Memory B cell (primary cell): ENCODE data around the gene FAM227A.
A peak's percentile ranks its signal among the peaks of the same experiment; 100 is the strongest.

Source experiments
- ATAC-seq: fragments of 150-1000 bp; cut with Tn5 transposase; 2 replicates; pipeline ENCODE4 v1.10.0; 2021; ENCODE audit warnings: low read depth, mild to moderate bottlenecking, moderate library complexity
- DNase-seq, 2 donors: peaks; one replicate each; pipeline ENCODE4 v3.0.0; 2022; ENCODE audit warnings: low spot score in 2 of 2
- H3K27ac Mint-ChIP-seq: one replicate; pipeline ENCODE4 v1.8.0; 2022; ENCODE audit warnings: mild to moderate bottlenecking, moderate library complexity, mixed read lengths
- H3K27me3 Mint-ChIP-seq: one replicate; pipeline ENCODE4 v1.8.0; 2022; ENCODE audit warnings: mixed read lengths
- H3K36me3 Mint-ChIP-seq: one replicate; pipeline ENCODE4 v1.8.0; 2022; ENCODE audit warnings: mild to moderate bottlenecking, mixed read lengths
- H3K4me1 Mint-ChIP-seq: one replicate; pipeline ENCODE4 v1.8.0; 2022; ENCODE audit warnings: mixed read lengths
- H3K4me3 Mint-ChIP-seq: one replicate; pipeline ENCODE4 v1.8.0; 2022; ENCODE audit warnings: mild to moderate bottlenecking, moderate library complexity, mixed read lengths
- H3K9me3 Mint-ChIP-seq: one replicate; pipeline ENCODE4 v1.8.0; 2022; ENCODE audit warnings: mixed read lengths

The FAM227A gene

DNA sequence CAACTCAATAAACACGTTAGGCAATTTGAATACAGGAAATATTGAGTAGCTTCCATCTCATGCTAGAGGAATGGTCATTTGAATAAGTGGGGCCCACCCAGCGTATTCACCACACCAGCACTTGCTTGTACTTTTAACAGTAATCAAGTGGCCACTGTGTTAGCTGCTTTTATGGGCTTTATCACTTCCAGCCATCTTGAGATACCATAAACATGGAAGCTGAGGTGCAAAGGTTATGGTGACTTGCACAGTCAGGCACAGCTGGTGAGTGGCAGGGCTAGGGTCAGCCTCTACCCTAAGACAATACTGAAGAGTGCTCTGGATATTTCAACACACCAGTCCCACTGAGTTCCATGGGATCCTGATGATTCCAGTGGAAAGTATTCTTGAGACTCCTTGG is 37.9 kb upstream of the FAM227A start:
- H3K4me1 Mint-ChIP-seq, result peaks cover 33% of the 10 kb centered on the region
- no peaks in the 10 kb centered on the region for H3K27me3 Mint-ChIP-seq
- peaks cover 12% of the 10 kb centered on the region for H3K36me3 Mint-ChIP-seq
- H3K4me3 Mint-ChIP-seq, result no peak overlapping the region
- H3K27ac Mint-ChIP-seq, result no peak overlapping the region
- DNase-seq (no peak), ATAC-seq (peak; percentile 41)
- H3K9me3 Mint-ChIP-seq, result no peaks in the 10 kb centered on the region

DNA sequence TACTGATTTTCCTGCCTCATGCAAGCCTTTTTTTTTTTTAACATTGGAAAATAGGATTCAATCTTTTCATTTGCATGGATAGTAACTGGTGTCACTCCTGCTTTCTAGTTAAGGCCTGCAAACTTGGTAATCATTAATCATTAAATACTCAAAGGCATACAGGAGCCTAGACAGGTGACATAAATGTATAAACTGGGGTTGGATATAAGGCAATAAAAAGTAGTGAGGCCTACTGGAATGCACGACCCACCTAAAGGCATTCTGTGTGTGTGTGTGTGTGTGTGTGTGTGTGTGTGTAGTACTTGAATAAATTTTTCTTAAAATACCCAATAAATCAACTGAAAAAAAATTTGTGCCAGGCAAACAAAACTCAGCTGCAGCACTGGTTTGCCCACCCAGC is 33.5 kb upstream of the FAM227A start:
- Mint-ChIP-seq H3K36me3 (peaks cover 9% of the 10 kb centered on the region), H3K4me1 (peaks cover 10% of the 10 kb centered on the region), H3K4me3 (no peak overlapping the region), H3K27ac (no peak overlapping the region), H3K27me3 (no peaks in the 10 kb centered on the region), H3K9me3 (no peaks in the 10 kb centered on the region)
- ATAC-seq, result no peak
- no peak for DNase-seq

DNA sequence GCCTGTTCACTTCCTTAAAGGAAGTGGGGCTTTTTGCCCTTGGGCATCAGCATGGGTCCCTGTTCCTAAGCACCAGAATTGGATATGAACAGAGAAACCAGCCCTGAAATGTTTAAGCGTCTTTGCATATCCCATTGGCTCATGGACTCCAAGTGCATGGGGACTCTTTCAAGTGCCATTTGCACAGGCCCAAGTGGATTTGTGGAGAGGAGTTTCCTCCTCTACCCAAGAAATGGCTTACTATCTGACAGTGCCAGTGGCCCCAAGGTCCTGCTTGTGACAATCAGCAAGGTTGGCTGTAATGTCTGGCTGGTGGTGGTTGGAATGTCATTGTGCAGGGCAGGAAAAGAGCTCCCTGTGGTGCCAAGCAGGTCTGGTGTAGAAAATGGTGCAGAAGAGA is 29.6 kb upstream of the FAM227A start:
- no peak for ATAC-seq
- no peaks in the 10 kb centered on the region for H3K9me3 Mint-ChIP-seq
- no peak for DNase-seq
- H3K36me3 Mint-ChIP-seq, result peaks cover 8% of the 10 kb centered on the region
- no peak overlapping the region for H3K4me3 Mint-ChIP-seq
- H3K27ac Mint-ChIP-seq, result no peak overlapping the region
- H3K4me1 Mint-ChIP-seq, result peaks cover 14% of the 10 kb centered on the region
- H3K27me3 Mint-ChIP-seq, result no peaks in the 10 kb centered on the region

DNA sequence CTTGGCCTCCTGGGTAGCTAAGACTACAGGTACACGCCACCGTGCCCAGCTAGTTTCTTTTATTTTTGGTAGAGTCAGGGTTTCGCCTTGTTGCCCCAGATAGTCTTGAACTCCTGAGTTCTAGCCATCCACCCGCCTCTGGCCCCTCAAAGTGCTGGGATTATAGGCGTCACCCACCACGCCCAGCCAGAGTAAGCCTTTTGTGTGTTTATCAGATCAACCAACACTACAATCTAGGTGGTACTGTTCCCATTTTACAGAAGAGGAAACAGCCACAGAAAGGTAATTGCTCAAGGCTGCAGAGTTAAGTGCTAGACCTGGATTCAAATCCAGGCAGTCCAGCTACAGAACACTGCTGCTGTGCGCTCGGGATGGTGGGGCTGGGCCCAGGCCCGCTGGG is 28.7 kb upstream of the FAM227A start:
- no peak for DNase-seq
- no peak for ATAC-seq
- Mint-ChIP-seq H3K4me1 (peaks cover 14% of the 10 kb centered on the region), H3K36me3 (peaks cover 8% of the 10 kb centered on the region), H3K27me3 (no peaks in the 10 kb centered on the region), H3K27ac (no peak overlapping the region), H3K9me3 (no peaks in the 10 kb centered on the region), H3K4me3 (no peak overlapping the region)

DNA sequence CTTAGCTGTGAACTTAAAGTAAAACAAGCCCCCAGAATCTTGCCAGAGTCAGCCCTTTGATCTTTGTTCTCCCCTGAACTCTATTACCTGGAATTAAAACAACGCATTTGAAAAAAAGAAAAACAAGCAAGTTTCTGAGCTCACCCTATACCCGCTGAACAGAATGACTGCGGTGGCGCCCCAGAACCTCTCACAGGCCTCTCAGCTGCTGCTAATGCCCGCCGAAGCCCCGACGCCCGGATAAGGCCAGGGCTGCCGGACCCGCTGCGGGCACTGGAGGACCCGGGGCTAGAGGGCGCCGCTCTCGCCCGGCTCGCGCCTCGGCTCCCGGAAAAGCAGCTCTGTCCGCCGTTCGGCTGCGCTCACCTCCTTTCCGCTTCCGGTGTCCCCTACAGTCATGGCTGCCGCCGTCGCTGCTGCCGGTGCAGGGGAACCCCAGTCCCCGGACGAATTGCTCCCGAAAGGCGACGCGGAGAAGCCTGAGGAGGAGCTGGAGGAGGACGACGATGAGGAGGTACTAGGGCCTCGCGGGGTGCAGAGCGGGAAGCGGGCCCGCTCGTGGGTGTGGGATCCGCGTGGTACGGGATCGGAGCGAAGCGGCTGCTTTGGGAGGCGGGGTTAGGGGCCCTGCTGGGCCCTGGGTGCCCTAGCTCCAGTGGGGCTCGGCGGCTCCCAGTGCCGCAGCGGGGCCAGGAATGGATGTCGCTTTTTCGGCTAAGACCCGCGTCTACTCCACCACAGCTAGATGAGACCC is 25.6 kb upstream of the FAM227A start, which contains the start of gene TOMM22:
Gene TOMM22, plus strand, starts transcription at position 376 of the 754 bp plus-strand sequence. Its CDS starts 22 bp downstream, at position 398.
- Mint-ChIP-seq H3K27ac (peak within 1 kb of the TSS; percentile 95), H3K4me3 (peak within 1 kb of the TSS; percentile 96), H3K9me3 (no peaks in the 10 kb centered on the region), H3K36me3 (peaks cover 4% of the 10 kb centered on the region), H3K4me1 (peaks cover 14% of the 10 kb centered on the region), H3K27me3 (no peaks in the 10 kb centered on the region)
- ATAC-seq (peak; percentile 97), DNase-seq (peak; percentile 81 to 85)

DNA sequence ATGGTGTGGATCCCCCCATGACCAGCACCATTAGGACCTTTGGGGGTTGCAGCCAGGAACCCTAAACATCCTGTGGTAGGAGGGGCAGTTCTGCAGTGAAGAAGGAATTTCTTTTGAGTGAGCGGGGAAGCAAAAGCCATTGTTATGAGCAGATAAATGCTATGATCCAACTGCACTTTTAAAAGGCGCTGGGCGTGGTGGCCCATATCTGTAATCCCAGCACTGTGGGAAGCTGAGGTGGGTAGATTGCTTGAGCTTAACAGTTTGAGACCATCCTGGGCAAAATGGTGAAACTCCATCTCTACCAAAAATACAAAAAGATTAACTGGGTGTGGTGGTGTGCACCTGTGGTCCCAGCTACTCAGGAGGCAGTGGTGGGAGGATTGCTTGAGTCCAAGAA is 19.6 kb upstream of the FAM227A start:
- Mint-ChIP-seq H3K4me1 (no peaks in the 10 kb centered on the region), H3K36me3 (peaks cover 13% of the 10 kb centered on the region), H3K4me3 (no peak overlapping the region), H3K27me3 (no peaks in the 10 kb centered on the region), H3K27ac (no peak overlapping the region), H3K9me3 (peaks cover 1% of the 10 kb centered on the region)
- DNase-seq (no peak), ATAC-seq (no peak)

DNA sequence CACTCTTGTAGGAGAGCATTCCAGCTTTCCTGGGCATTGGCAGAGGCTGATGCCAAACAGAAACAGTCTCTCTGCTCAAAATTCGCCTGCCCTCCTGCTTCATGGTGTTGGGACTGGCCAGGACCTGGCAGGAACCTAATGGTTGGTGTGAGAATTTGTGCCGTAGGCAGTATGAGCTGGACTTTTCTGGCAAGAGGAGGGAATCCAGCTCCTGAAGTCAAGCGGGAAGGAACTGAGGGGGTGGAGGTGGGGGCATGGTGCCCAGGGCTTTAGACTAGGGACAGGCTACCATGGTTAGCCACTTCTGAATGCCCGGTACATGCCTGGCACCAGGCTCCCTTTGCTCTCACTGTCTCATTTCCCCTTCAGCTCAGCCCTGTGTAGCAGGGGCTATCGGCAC is 18.7 kb upstream of the FAM227A start:
- ATAC-seq (no peak), DNase-seq (no peak)
- Mint-ChIP-seq H3K36me3 (peaks cover 16% of the 10 kb centered on the region), H3K27ac (no peak overlapping the region), H3K27me3 (no peaks in the 10 kb centered on the region), H3K4me1 (no peaks in the 10 kb centered on the region), H3K9me3 (peaks cover 1% of the 10 kb centered on the region), H3K4me3 (no peak overlapping the region)

DNA sequence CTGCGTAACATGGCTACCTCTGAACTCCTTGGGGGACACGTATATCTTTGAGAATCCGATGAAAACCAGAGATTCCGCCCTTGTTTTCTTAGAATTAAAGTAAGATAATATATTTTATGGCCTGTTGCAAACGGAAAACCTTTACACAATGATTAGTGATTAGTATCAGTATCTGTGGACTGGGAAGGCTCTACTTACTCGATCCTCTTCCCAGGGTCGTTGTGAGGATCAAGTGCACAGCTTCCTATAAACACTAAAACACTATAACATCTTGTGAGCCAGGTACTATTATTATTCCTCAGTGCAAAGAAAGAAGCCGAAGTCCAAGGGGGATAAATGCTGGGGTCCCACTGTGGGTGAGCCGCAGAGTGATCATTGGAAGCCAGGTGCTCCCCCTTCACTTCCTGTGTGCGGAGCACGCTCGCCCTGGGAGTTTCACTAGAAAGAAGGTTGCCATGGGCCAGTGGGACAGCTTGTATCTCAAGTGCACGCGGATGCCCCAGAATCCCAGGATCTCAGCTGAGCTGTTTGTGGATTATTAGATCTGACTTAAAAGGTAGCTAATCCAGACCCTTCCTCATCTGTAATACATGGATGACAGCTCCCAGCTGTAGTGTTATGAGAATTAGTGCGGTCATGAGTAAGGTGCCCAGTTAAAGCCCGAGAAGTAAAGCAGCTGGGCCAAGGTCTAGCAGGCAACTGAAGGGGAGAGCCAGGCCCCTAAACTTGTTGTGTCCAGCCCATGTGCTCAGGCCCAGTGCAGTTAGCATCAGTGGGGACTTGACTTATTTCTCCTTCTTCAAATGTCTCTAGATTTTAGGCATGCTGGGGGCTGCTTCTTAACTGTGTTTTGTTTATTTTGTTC is 1.1 kb upstream of the FAM227A start:
- ATAC-seq, result no peak
- Mint-ChIP-seq H3K36me3 (no peaks in the 10 kb centered on the region), H3K27me3 (no peaks in the 10 kb centered on the region), H3K4me1 (peaks cover 13% of the 10 kb centered on the region), H3K27ac (peak overlapping the region; percentile 99), H3K9me3 (no peaks in the 10 kb centered on the region), H3K4me3 (peak overlapping the region; percentile 94)
- peak in 1 of 2 donors; percentile 22 for DNase-seq

DNA sequence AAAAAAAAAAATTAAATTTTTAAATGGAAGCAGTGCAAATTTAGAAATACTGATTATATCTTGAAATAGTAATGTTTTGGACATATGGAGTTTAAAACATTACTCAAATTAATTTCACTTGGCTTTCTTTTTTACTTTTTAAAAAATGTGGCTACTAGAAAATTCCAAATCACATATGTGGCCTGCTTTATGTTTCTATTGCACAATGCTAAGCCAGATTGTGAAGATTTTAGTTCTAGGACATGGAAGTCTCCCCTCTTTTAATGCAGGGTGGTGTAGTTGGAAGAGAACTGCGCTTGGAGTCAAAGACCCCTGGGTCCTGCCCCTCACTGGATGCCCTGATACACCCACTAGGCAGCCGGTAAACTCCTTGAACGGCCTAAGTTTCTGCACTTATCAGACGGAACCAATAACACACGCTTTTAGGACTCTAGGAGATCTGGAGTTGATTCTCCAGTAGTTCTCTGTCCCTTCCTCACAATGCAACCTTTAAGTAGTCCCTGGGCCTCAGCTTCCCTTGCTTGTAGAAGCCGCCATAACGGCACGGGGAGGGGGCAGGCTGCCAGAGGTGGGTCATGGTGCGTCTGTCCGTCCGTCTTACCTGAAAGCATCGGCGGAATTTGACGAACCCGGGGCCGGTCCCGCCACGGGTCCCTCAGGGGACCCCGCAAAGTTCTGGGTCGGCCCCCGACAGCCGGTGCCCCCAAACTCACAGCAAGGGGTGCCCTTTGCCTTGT is 505 bp downstream of the FAM227A start:
- ATAC-seq (no peak), DNase-seq (no peak)
- Mint-ChIP-seq H3K27me3 (no peaks in the 10 kb centered on the region), H3K9me3 (no peaks in the 10 kb centered on the region), H3K27ac (peak overlapping the region; percentile 99), H3K36me3 (no peaks in the 10 kb centered on the region), H3K4me3 (peak overlapping the region; percentile 94), H3K4me1 (peaks cover 13% of the 10 kb centered on the region)

DNA sequence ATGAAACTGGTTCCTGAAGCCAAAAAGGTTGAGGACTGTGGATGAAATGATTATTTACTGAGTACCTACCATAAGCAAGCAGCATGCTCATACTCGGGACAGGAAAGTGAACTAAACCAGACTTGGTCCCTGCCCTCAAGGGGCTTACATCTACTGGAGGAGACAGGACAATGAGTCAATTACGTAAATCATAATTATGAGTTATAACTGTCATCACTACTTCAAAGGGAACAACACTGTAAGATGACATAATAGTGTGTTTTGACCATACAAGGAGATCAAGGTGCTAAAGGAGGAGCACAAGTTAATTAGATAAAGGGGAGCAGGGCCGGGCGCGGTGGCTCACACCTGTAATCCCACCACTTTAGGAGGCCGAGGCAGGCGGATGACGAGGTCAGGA is 2.5 kb downstream of the FAM227A start:
- DNase-seq, result no peak
- Mint-ChIP-seq H3K4me1 (peaks cover 13% of the 10 kb centered on the region), H3K27ac (no peak overlapping the region), H3K36me3 (no peaks in the 10 kb centered on the region), H3K9me3 (no peaks in the 10 kb centered on the region), H3K27me3 (no peaks in the 10 kb centered on the region), H3K4me3 (no peak overlapping the region)
- no peak for ATAC-seq

DNA sequence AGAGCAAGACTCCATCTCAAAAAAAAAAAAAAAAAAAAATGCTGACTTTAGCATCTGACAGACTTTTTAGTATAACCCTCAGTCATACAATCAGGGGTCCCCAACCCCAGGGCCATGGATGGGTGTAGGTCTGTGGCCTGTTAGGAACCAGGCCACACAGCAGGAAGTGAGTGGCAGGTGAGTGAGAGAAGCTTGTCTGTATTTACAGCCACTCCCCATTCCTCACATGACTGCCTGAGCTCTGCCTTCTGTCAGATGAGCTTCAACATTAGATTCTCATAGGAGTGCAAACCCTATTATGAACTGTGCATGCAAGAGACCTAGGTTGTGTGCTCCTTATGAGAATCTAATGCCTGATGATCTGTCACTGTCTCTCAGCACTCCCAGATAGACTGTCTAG is 3.3 kb downstream of the FAM227A start:
- DNase-seq, result no peak
- H3K9me3 Mint-ChIP-seq, result no peaks in the 10 kb centered on the region
- peaks cover 13% of the 10 kb centered on the region for H3K4me1 Mint-ChIP-seq
- H3K4me3 Mint-ChIP-seq, result no peak overlapping the region
- ATAC-seq, result no peak
- peaks cover 2% of the 10 kb centered on the region for H3K27me3 Mint-ChIP-seq
- H3K36me3 Mint-ChIP-seq, result no peaks in the 10 kb centered on the region
- no peak overlapping the region for H3K27ac Mint-ChIP-seq

DNA sequence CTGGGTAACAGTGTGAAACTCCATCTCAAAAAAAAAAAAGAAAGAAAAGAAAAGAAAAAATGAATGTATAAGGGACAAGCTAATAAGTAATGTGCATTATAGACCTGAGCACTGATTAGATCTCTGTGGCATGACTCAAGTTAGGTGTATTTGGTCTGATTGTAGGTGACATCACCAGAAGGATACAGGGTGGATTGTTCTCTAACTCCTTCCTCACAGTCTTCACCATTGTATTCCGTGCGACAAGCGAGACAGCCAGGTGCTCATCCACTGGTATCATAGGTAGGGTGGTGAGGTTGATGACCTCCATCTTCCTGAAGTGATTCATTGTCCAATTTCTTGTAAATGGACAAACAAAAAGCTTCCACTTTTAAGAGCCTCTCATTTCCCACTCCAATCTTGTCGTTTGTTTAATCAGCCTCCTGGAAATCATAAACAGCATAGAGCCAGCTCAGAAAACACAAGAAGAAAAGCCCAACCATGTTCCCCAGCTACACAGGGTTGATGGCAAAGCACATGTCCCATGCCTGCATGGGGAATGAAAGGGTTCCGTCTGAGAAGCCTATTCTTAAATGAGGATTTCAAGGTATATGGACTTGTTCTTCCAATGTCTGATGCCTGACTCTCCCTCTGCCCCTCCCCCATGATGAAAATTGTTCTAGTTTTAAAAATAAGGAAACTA is 6.2 kb downstream of the FAM227A start:
- no peak overlapping the region for H3K27ac Mint-ChIP-seq

DNA sequence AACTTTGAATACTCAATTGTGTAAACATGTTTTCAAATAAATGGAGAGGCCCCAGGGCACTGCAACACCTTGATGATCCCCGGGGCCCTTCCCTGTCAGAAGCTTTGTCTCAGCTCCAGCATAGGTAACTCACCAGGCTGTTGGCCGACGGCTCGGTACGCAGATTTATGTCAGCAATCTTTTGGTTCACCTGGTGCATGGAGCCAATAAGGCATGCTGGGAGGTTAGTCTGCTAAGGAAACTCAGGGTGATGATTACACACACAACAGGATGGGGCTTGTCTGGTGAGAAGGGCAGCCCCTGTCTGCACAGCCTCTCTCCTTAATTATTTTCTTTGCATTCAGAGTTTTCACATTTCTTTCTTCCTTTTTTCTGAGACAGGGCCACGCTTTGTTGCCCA is 10.8 kb downstream of the FAM227A start:
- Mint-ChIP-seq H3K9me3 (no peaks in the 10 kb centered on the region), H3K4me3 (no peak overlapping the region), H3K27ac (no peak overlapping the region), H3K36me3 (no peaks in the 10 kb centered on the region), H3K27me3 (peaks cover 14% of the 10 kb centered on the region), H3K4me1 (no peaks in the 10 kb centered on the region)
- DNase-seq, result no peak
- ATAC-seq, result no peak

More for the DNA sequence above, 6.2 kb downstream of the FAM227A start:
- Mint-ChIP-seq H3K4me3 (no peak overlapping the region), H3K9me3 (no peaks in the 10 kb centered on the region), H3K27me3 (peaks cover 3% of the 10 kb centered on the region), H3K36me3 (no peaks in the 10 kb centered on the region), H3K4me1 (peaks cover 3% of the 10 kb centered on the region)
- DNase-seq, result no peak
- ATAC-seq, result no peak
